Dermis microvascular lymphatic vessel endothelial cell (primary cell): Measurements from ENCODE around the gene PLEKHA4. TPM values are rescaled to one million over a fixed set of nuclear protein-coding genes. Genes with fewer than 3 reads are reported as not detected.
"Not testable (repeated sequence)": the region's sequence is repeated elsewhere in the genome, so short reads cannot be mapped to it uniquely, and the experiment has no call there.

Source experiments
- DNase-seq, 2 donors: peaks; one replicate each; pipeline versions ENCODE4 v3.0.0 to v3.0.0-alpha.2; 2010; ENCODE audit warnings: low read depth in 2 of 2
- total RNA-seq: library from RNA; depleted of rRNA; stranded (reverse); fragments of >200 nt; gene quantifications from 2 replicates; pipeline ENCODE4 v1.2.1, GENCODE V29; 2014

The PLEKHA4 gene, protein sequence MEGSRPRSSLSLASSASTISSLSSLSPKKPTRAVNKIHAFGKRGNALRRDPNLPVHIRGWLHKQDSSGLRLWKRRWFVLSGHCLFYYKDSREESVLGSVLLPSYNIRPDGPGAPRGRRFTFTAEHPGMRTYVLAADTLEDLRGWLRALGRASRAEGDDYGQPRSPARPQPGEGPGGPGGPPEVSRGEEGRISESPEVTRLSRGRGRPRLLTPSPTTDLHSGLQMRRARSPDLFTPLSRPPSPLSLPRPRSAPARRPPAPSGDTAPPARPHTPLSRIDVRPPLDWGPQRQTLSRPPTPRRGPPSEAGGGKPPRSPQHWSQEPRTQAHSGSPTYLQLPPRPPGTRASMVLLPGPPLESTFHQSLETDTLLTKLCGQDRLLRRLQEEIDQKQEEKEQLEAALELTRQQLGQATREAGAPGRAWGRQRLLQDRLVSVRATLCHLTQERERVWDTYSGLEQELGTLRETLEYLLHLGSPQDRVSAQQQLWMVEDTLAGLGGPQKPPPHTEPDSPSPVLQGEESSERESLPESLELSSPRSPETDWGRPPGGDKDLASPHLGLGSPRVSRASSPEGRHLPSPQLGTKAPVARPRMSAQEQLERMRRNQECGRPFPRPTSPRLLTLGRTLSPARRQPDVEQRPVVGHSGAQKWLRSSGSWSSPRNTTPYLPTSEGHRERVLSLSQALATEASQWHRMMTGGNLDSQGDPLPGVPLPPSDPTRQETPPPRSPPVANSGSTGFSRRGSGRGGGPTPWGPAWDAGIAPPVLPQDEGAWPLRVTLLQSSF
- total RNA-seq: 2.7 and 6.8 TPM in 2 replicates

DNA sequence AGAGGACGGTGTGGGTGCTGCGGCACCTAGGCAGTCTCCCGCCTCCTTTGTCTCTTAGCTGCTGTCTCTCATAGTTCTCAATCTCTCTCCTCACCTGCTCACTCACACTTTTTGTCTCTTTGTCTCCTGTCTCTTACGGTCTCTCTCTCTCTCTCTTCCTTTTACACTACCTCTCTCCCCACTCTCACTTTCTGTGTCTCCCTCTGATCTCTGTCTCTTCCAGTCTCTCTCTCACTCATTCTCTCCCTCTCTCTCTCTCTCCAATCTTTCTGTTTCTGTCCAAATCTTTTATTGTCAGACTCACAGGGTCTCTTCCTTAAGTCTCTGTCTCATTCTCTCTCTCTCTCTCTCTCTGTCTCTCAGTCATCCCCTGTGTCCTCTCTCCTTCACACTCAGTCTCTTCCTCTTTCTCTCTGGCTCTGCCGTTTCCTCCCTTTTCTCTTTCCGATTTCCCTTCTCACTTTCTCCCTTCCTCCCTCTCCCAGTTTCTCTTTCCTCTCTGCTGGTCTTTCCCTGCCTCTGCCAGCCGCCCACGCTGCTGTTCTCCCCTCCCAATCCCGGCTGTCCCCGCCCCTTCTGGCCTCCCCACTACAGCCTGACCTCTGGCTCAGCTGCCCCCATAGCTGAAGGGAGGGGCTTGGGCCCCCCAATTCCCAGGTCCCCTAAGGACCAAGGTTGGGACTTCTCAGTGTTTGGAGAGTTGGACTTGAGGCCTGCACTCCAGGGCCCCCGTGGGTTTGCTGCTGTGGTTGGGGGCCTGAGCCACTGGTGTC, at the start of gene PLEKHA4:
Gene PLEKHA4 (minus strand): TSS at position 504 of the 773 bp plus-strand sequence. CDS start 997 bp downstream, outside the sequence.
- peak in 1 of 2 donors; percentile 33 for DNase-seq

DNA sequence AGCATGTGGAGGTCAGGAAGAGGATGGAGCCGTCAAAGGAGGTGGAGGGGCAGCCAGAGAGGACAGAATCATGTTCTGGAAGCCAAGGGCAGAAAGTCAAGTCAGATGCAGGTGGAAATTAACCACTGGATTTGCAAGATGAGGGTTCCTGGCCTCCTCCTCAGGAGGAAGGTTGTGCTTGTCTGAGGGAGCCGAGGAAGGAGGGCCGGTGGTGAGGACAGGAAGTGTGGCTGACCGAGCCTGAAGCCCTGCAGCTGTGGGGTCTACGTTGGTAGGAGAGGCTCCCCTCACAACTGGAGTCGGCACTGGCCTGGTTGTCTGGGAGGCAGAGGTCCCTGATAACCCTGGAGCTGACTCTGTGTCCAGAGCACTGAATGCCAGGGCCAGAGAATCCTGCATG, 49.7 kb upstream of the PLEKHA4 start:
- DNase-seq: no peak

DNA sequence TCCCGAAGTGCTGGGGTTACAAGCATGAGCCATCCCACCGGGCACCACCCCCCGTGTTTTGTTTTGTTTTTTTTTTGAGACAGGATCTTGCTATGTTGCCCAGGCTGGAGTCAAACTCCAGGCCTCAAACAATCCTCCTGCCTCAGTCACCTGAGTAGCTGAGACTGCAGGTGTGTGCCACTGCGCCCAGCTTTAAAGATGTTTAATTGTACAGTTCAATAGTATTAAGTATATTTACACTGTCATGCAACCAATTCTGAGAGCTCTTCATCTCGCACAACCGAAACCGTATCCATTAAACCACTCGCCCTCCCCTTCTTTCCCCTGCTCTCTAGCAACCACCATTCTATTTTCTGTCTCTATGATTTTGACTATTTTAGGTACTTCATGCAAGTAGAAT, 47.3 kb upstream of the PLEKHA4 start:
- no peak for DNase-seq

DNA sequence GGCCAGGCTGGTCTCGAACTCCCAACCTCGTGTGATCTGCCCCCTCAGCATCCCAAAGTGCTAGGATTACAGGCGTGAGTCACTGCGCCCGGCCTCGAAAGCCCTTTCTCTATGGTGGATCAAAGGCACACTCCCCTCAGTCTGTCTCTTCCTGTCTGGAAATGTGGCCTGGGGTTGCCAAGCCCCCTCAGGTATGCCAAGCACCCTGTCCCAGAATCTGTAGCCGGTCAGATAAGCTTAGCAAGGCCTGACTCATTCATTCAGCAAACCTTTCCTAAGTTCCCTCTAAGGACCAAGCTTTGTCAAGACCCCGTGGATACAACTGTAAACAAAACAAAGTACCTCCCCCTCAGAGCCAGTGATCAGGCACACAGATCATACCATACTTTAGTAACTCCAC, 45.8 kb upstream of the PLEKHA4 start:
- DNase-seq: no peak

DNA sequence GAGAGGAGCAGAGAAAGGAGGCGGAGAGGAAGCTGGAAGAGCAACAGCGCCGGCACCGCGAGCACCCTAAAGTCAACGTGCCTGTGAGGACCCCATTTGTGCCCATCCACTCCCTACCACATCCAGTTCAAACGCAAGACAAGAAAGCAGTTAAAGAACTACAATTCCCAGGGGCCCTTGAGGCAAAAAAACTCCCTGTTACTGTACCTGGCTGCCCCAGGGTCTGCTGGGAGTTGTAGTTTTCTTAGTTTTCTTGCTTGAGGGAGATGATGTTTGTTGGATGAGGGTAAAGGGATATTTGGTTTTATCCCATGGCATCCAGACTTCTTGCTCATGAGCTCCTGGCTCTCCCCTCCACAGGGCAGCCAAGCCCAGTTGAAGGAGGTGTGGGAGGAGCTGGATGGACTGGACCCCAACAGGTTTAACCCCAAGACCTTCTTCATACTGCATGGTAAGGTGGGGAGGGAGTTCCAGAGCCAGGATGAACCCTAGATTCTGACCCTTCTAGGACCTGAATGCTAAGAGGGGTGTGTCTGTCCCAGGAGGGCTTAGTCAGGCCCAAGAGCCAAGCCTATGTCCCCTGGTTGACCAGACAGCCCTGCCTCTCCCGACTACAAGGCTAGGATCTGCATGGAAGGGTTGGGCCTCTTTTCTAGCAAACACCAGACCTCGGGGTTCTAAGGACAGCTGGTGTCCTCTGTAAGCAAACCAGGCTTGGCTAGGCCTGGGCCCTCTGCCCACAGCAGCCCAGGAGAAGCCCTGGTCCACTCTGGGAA, 44.9 kb upstream of the PLEKHA4 start:
- DNase-seq: no peak

DNA sequence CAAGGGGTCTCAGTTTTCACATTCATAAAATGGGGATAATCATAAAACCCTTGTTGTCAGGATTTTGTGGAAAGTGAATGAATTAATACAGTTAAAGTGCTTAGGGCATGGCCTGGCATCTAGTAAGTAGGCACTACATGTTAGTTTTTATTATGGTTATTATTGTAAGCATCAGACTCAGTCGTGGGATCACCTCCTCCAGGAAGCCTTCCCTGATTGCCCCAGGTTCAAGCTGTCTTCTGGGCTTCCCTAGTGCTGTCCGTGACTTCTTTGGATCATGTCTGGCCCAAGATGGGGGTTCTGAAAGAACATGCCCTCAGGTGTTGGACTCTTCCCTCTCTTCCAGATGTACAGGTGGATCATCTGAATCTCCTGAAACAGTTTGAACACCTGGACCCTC, 42.4 kb upstream of the PLEKHA4 start:
- no peak for DNase-seq

DNA sequence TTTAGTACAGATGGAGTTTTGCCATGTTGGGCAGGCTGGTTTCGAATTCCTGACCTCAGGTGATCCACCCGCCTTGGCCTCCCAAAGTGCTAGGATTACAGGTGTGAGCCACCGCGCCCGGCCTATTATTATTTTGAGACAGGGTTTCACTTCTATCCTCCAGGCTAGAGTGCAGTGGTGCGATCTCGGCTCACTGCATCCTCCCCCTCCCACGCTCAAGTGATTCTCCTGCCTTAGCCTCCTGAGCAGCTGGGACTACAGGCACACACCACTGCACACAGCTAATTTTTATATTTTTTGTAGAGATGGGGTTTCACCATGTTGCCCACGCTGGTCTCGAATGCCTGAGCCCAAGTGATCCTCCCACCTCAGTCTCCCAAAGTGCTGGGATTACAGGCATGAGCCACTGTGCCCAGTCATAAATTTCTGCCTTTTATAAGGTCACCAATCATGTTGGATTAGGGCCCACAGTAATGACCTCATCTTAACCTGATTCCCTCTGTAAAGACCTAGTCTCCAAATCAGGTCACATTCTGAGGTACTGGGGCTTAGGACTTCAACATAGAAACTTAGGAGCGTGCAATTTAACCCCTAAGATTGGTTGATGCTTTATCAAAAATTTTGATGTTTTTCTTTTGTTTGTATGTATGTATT, 41.1 kb upstream of the PLEKHA4 start:
- DNase-seq: not testable (repeated sequence)

DNA sequence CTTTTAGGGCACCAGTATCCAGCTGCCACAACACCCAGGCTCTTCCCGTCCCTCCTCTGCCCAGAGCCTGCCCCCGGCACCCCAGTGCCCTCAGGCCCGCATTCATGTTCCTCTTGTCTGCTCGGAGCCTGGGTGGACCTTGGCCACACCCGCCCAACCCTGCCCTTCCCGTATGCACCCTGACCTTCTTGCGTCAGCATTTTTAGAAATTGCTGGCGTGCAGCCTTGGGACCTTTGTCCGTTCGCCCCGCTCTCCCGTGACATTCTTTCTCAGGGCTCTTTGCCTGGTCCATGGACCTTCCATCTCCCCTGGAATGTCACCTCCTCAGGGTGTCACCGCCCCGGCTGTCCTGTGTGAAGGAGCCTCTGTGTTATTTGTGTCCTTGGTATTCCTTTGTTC, 39.3 kb upstream of the PLEKHA4 start:
- no peak for DNase-seq

DNA sequence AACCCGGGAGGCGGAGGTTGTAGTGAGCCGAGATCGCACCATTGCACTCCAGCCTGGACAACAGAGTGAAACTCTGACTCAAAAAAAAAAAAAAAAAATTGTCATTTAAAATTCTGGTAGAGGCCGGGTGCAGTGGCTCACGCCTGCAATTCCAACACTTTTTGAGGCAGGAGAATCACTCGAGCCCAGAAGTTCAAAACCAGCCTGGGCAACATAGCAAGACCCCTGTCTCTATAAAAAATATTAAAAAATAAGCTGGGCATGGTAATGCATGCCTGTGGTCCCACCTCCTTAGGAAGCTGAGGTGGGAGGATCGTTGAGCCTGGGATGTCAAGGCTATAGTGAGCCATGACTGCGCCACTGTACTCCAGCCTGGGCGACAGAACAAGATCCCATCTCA, 37.9 kb upstream of the PLEKHA4 start:
- no peak for DNase-seq

DNA sequence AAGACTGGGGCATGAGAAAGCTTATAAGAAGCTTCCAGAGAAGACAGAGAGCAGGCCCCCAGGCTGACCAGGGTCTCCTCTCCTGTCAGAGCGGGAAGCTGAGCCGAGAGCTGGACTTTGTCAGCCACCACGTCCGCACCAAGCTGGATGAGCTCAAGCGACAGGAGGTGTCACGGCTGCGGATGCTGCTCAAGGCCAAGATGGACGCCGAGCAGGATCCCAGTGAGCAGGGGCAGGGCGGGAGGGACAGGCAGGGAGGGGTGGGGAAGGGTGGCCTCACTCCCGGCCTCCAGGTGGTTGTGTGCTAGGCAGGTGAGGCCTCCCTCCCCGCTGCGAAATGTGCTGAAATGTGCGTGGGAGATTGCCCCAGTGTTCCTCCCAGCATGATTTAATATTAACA, 37.2 kb upstream of the PLEKHA4 start:
- DNase-seq: no peak

DNA sequence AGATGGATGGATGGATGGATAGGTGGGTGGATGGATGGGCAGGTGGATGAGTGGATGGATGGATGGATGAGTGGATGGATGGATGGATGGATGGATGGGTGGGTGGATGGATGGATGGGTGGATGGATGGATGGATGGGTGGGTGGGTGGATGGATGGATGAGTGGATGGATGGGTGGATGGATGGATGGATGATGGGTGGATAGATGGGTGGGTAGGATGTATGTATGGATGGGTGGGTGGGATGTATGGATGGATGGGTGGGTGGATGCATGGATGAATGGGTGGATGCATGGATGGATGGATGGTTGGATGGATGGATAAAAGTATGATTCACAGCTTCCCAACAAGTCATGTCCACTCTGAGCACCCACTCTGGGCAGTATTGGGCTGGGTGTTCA, 35.4 kb upstream of the PLEKHA4 start:
- DNase-seq: not testable (repeated sequence)

DNA sequence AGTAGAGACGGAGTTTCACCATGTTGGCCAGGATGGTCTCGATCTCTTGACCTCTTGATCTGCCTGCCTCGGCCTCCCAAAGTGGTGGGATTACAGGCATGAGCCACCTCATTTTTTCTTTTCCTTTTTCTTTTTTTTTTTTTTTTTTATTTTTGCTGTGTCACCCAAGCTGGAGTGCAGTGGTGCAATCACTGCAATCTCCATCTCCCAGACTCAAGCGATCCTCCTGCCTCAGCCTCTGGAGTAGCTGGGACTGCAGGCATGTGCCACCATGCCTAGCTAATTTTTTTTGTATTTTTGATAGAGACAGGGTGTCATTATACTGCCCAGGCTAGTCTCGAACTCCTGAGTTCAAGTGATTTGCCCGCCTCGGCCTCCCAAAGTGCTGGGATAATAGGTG, 33.9 kb upstream of the PLEKHA4 start:
- DNase-seq: not testable (repeated sequence)

DNA sequence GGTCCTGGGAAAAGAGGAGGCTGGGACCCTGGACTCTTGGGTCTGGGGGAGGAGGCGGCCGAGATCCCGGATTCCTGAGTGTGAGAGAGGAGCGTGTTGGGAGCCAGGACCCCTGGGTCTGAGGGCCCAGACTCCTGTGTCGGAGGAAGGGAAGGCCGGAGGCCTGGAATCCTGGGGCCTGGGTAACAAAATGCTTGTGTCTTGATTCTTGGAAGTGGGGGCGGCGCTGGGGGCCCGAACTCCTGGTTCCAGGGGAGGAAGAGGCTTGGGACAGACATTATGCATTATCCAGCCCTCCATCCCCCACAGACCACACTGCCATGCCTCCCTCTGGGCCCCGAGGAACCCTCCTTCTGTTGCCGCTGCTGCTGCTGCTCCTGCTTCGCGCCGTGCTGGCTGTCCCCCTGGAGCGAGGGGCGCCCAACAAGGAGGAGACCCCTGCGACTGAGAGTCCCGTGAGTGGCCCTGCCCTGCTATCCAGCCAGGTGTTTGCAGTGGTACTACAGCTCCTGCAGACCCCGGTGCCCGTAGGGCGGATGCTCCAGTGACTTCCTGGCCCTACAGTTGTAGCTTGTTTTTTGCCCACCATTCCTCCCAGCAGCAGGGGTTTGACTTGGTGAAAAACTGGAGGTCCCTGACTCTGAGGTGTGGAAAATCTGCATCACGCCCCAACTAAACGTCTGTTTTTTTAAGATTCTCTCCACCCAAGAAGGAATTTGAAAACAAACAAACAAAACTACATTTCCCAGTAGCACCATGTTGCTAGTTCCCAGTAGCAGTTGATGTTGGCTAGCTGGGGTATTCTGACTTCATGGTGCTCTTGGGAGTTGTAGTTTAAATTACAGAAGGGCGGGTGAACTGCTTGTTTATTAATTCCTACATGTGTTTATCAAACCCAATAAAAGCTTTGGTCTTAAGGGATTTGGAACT, 32.3 kb upstream of the PLEKHA4 start:
- DNase-seq: peak in 1 of 2 donors; percentile 36

DNA sequence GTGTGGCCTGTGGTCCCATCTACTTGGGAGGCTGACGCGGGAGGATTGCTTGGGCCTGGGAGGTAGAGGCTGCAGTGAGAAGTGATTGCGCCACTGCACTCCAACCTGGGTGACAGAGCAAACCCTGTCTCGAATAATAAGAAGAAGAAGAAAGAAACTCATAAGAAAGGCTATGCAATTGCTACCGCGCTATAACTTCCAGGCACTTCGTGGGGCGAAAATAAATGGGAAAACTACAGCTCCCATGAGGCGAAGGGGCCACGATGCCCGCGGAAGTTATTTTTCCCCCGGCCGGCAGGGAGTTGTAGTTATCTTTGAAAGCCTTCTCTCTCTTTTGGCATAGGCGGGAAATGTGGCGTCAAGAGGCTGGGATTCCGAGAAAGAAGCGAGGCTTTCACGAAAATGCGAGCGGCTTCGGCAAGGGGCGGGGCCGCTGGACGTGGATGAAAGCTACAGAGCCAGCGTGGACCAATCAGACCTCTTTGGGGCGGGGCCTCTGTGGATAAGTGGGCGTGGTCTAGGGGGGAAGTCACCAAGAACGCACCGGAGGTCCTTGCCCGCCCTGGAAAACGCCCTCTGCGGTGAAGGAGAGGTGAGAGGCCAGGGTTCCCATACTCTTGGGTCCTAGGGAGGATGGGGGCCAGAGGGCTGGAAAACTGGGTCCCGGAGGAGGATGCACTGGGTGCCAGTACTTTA, 31.5 kb upstream of the PLEKHA4 start, which contains the start of gene NUCB1:
Gene NUCB1 (plus strand): TSS at position 532 of the 696 bp plus-strand sequence. CDS start 485 bp downstream, outside the sequence.
- peak; percentile 91 to 99 for DNase-seq

DNA sequence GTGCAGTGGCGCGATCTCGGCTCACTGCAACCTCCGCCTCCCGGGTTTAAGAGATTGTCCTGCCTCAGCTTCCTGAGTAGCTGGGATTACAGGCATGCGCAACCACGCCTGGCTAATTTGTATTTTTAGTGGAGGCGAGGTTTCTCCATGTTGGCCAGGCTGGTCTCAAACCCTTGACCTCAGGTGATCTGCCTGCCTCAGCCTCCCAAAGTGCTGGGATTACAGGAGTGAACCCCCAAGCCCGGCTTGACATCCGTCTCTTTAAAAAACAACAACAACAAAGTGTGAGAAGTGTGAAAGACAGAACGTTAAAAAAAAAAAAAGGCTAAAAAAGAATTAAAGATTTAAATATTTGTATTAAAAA, 31.0 kb upstream of the PLEKHA4 start:
- DNase-seq: not testable (repeated sequence)

DNA sequence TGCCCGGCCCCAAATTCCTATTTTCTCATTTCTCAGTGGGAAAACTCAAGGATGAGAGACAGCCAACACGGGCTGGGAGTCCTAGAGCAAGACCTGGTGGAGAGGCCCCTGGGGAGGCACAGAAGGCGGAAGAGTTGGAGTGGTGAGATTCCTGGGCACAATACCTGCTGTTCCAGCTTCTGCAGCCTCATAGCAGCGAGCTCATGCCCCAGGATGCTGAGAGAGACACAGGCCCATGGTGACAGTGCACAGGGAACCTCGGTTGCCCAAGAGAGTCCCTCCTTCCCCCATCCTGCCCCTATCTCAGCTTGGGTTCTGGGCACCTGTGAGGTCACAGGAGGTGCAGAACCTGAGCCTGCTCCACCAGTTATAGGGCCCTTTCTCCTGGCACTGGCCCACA, 28.8 kb upstream of the PLEKHA4 start:
- no peak for DNase-seq

DNA sequence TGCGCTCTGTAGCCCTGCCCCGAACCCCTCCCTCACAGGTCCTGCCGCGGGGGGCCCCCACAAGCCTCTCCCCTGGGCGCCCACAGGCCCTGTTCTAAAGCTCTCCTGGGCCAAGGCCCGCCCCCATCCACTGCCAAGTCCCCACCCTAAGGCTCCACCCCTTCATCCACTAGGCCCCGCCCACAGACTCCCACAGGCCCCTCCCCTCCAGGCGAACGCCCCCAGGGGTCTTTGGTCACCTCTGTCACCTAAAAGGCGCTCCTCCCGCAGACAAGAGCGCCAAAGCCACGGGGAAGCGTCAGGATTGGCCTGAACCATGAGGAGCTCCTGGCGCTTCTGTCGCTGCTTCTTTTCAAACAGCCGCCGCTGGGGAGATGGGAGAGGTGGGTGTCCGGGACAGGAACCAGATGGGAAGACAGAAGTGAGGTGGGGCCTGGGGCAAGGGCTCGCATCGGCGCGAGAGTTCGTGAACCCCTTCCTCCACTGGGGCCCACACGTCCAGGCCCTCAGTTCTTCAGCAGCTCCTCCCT, 27.8 kb upstream of the PLEKHA4 start:
- DNase-seq: peak in 1 of 2 donors; percentile 63

DNA sequence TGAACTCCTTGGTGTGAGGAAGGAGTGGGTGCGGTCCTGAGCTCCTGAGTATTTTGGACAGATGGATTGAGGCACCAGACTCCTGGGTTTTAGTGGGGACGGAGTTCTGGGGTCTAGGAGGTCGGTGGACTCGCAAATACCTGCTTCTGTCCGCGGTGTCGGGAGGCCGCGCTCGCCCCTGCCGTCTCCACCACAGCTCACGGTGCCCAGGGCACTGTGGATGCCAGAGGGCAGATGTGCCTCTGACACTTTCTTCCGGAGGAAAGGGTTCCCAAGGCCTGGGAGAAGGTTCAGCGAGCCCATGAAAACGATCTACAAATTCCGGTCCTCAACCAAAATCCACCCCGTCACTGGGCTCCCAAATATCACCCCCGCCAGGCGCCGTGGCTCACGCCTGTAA, 26.8 kb upstream of the PLEKHA4 start:
- no peak for DNase-seq

DNA sequence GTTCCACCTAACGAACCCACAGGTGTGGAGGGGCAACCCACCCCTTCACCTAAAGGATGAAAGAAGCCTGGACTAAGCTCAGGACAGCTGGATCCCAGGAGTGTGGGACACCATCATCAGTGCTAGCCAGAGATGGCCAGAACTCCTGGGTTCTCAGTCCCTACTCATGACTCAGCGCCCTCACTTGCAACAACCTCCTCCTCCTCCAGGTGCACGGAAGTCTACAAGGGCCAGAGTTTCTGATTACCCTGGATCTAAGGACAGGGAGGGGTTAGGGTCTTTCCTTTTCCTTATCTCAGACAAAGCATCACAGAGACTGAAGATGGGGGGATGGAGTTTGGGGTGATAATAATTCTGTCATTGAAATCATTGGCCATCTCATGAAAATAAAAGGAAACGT, 22.1 kb upstream of the PLEKHA4 start:
- no peak for DNase-seq
